ENCODE results near the gene NFIA. TPM values are rescaled to one million over a fixed set of nuclear protein-coding genes. Genes with fewer than 3 reads are reported as not detected.

The NFIA gene
- total RNA-seq, 2 experiments from 2014 or later: 4.2 to 5.7 TPM

- POLR2A ChIA-PET: no interaction called here
- peaks cover 2% of the 10 kb centered on the region for H3K36me3 Mint-ChIP-seq
- no peak overlapping the region for H3K4me3 Mint-ChIP-seq
- H3K27ac Mint-ChIP-seq: no peak overlapping the region
- ATAC-seq (ENCODE audit: low read depth): no peak
- H3K4me1 Mint-ChIP-seq: no peaks in the 10 kb centered on the region
- peaks cover 4% of the 10 kb centered on the region for H3K9me3 Mint-ChIP-seq
- DNase-seq: no peak
- no peaks in the 10 kb centered on the region for H3K27me3 Mint-ChIP-seq
Measured at GRCh38 chr1:61109910-61110309, 27.5 kb downstream of the NFIA start.

DNA sequence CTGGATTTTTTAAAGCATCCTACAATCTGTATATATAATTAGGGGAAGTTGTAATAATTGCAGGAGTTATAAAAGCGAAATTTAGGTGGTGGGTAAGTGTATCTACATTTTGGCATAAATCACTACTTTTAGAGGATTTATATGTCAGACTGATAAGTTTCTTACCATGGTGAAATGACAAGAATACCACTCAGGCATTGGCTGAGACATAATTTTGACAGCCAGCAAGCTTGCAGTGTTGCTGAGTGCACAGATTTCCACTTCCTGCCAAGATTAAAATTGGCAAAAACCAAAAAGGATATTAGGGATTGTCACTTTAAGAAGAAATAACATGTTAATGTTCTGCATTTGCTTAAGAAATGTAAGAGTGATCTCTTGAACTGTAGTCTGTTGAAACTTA, 28.2 kb downstream of the NFIA start:
- peaks cover 2% of the 10 kb centered on the region for H3K36me3 Mint-ChIP-seq
- no peak for DNase-seq
- no peak overlapping the region for H3K4me3 Mint-ChIP-seq
- H3K27ac Mint-ChIP-seq: no peak overlapping the region
- peaks cover 4% of the 10 kb centered on the region for H3K9me3 Mint-ChIP-seq
- no peaks in the 10 kb centered on the region for H3K4me1 Mint-ChIP-seq
- H3K27me3 Mint-ChIP-seq: no peaks in the 10 kb centered on the region
- no peak for ATAC-seq (ENCODE audit: low read depth)
- POLR2A ChIA-PET: no interaction called here

DNA sequence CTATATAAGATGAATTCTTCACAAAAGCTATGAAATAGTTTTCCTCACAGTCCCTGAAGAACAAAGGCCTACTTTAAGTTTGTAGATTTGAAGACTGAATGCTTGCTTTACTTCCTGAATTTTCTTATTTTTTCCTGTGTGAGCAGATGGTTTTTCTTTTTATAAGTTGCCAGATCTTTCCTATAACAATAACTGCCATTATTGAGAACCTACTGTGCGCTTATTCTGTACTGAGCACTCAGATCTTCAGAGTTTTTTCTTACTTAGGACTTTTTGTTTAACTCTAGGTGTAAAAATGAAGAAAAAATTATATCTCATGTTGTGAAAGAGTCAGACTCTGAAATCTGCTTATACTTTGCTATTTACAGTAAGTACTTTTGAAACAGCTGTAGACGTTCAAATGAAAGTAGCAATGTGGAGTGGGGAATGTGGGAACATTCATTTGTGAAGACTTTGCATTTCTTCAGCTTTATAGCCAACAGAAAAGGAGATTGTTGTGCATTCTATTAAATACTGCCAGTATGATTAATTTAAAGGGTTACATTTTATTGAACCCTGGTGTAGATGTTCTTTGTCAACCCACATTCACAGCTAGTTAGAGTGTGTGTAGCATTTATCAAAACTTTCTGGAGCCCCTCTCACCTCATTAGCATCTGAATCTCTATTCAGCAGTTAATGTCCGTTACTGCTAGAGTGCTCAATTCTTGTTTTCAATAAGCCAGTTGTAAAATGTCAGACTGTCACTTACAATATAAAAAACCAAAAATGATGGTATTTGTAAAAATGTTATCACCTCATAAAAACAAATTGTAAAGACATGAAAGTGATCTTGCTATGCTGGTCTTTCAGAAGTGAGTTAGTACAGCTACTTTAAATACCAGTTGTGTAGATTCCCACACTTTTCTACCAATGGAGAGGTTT, 29.0 kb downstream of the NFIA start:
- Mint-ChIP-seq H3K27me3 (peaks cover 2% of the 10 kb centered on the region), H3K36me3 (peaks cover 2% of the 10 kb centered on the region), H3K4me1 (no peaks in the 10 kb centered on the region), H3K9me3 (peaks cover 4% of the 10 kb centered on the region), H3K27ac (no peak overlapping the region), H3K4me3 (no peak overlapping the region)
- DNase-seq (no peak), ATAC-seq (ENCODE audit: low read depth) (no peak)
- POLR2A ChIA-PET: no interaction called here

DNA sequence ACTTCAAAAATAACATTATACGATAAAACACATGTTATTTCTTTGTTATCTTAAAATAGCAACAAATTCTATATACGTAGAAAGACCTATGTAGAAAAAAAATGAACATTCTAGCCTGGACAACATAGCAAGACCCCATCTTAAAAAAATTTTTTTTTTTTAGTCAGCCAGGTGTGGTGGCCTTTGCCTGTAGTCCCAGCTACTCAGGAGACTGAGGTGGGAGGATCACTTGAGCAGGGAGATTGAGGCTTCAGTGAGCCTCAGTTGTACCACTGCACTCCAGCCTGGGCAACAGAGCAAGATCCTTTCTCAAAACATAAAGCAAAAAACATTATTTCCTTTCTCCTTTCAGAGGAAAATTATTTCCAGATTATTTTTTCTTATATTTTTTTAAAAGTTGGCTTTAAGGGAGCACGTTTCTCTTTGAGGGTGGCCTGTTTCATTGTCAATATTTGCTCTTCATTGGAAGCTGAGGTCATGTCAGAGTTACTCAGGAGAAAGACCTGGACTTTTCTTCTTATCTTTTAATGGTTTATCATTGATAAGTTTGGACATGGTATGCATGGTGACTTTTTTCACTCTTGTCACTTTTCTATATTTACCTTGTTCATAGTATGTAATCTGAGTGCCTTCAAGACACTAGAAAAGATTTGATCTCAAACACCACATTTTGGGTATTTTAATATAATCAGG, 32.0 kb downstream of the NFIA start:
- no peak for ATAC-seq (ENCODE audit: low read depth)
- DNase-seq: no peak
- Mint-ChIP-seq H3K27me3 (peaks cover 2% of the 10 kb centered on the region), H3K4me1 (no peaks in the 10 kb centered on the region), H3K9me3 (peaks cover 4% of the 10 kb centered on the region), H3K36me3 (peaks cover 3% of the 10 kb centered on the region), H3K4me3 (no peak overlapping the region), H3K27ac (no peak overlapping the region)
- POLR2A ChIA-PET: no interaction called here

- Mint-ChIP-seq H3K4me1 (no peaks in the 10 kb centered on the region), H3K27me3 (peaks cover 2% of the 10 kb centered on the region), H3K4me3 (no peak overlapping the region), H3K27ac (no peak overlapping the region), H3K9me3 (peaks cover 4% of the 10 kb centered on the region), H3K36me3 (peaks cover 3% of the 10 kb centered on the region)
- POLR2A ChIA-PET: no interaction called here
- DNase-seq (no peak), ATAC-seq (ENCODE audit: low read depth) (no peak)
Measured at GRCh38 chr1:61115436-61115835, 33.1 kb downstream of the NFIA start.

GRCh38 chr1:61116421-61116820, 34.1 kb downstream of the NFIA start:
- DNase-seq (no peak), ATAC-seq (ENCODE audit: low read depth) (no peak)
- peaks cover 3% of the 10 kb centered on the region for H3K36me3 Mint-ChIP-seq
- POLR2A ChIA-PET: interaction anchor here (0.6 kb wide), 1 partner anchor 36 kb away, joined by 3 read pairs; no protein-coding TSS in a partner anchor
- no peaks in the 10 kb centered on the region for H3K4me1 Mint-ChIP-seq
- H3K27me3 Mint-ChIP-seq: peaks cover 2% of the 10 kb centered on the region
- H3K4me3 Mint-ChIP-seq: no peak overlapping the region
- H3K27ac Mint-ChIP-seq: no peak overlapping the region
- peaks cover 4% of the 10 kb centered on the region for H3K9me3 Mint-ChIP-seq

DNA sequence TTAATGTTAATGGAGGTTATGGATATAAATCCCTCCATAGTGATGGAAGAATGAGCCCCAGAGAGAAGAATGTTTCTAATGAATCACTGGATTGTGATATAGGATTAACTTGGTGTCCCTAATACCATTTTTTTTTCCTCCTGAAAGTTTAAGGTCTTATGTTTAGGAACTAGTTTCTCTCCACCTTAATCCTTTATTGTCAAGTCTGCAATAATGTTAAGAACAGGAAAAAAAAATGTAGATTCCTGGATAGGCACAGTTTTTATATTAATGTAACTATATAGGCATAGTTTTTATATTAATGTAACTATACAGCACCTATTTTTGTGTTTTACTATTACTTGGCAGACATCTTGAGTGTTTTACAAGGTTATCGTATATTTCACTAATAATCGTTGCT, 34.9 kb downstream of the NFIA start:
- no peak overlapping the region for H3K27ac Mint-ChIP-seq
- ATAC-seq (ENCODE audit: low read depth) (no peak), DNase-seq (no peak)
- H3K36me3 Mint-ChIP-seq: peaks cover 3% of the 10 kb centered on the region
- H3K9me3 Mint-ChIP-seq: peaks cover 4% of the 10 kb centered on the region
- POLR2A ChIA-PET: no interaction called here
- no peaks in the 10 kb centered on the region for H3K4me1 Mint-ChIP-seq
- H3K4me3 Mint-ChIP-seq: no peak overlapping the region
- peaks cover 2% of the 10 kb centered on the region for H3K27me3 Mint-ChIP-seq

DNA sequence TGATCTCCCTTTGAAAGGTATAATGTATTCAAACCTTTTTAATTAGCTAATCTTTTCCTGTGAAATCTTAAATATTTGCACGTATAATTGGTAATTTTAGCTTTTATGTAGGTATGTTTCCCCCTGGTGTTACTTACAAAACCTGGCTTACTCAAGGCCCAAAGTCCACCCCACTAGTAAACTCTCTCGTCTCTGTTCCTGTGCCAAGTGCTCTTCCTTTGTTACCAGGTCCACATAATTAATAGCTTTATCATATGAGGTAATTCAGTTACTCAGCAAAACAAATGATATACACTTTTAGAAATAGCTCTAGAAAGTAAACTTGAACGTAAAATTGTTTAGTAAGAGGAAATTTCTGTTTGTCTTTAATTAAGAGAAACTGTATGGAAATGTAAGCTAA, 36.7 kb downstream of the NFIA start:
- ATAC-seq (ENCODE audit: low read depth) (no peak), DNase-seq (no peak)
- POLR2A ChIA-PET: no interaction called here
- H3K9me3 Mint-ChIP-seq: no peaks in the 10 kb centered on the region
- peaks cover 2% of the 10 kb centered on the region for H3K27me3 Mint-ChIP-seq
- H3K36me3 Mint-ChIP-seq: peaks cover 1% of the 10 kb centered on the region
- H3K27ac Mint-ChIP-seq: no peak overlapping the region
- no peak overlapping the region for H3K4me3 Mint-ChIP-seq
- no peaks in the 10 kb centered on the region for H3K4me1 Mint-ChIP-seq

- no peaks in the 10 kb centered on the region for H3K4me1 Mint-ChIP-seq
- POLR2A ChIA-PET: no interaction called here
- DNase-seq (no peak), ATAC-seq (ENCODE audit: low read depth) (no peak)
- H3K27me3 Mint-ChIP-seq: peaks cover 2% of the 10 kb centered on the region
- H3K4me3 Mint-ChIP-seq: no peak overlapping the region
- peaks cover 1% of the 10 kb centered on the region for H3K36me3 Mint-ChIP-seq
- H3K27ac Mint-ChIP-seq: no peak overlapping the region
- no peaks in the 10 kb centered on the region for H3K9me3 Mint-ChIP-seq
Measured at GRCh38 chr1:61120246-61120840, 38.0 kb downstream of the NFIA start.

- peaks cover 1% of the 10 kb centered on the region for H3K36me3 Mint-ChIP-seq
- H3K9me3 Mint-ChIP-seq: no peaks in the 10 kb centered on the region
- ATAC-seq (ENCODE audit: low read depth): no peak
- no peak for DNase-seq
- H3K27me3 Mint-ChIP-seq: no peaks in the 10 kb centered on the region
- POLR2A ChIA-PET: no interaction called here
- H3K4me1 Mint-ChIP-seq: no peaks in the 10 kb centered on the region
- H3K27ac Mint-ChIP-seq: no peak overlapping the region
- H3K4me3 Mint-ChIP-seq: no peak overlapping the region
Measured at GRCh38 chr1:61120998-61121397, 38.6 kb downstream of the NFIA start.

DNA sequence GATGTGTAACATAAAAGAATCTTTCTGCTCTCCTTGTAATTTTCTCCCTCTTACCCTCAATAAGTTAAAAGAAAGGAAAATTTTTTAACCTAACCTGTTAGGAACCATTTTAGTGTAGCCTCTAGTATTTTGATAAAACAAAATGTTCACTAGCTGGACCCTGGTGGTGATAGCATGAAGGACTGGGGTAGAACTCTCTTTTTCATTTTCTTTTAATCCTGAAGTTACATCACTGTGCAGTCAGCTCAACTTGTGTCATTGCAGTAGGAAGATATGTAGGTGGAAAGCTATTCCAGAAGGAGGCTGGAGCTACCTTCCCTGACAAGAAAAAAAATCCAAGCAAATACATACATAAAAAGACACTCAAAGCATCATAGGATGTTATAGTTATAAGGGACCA, 39.3 kb downstream of the NFIA start:
- H3K4me1 Mint-ChIP-seq: no peaks in the 10 kb centered on the region
- POLR2A ChIA-PET: no interaction called here

GRCh38 chr1:61122389-61122788, 40.0 kb downstream of the NFIA start:
- ATAC-seq (ENCODE audit: low read depth) (no peak), DNase-seq (no peak)
- H3K4me1 Mint-ChIP-seq: no peaks in the 10 kb centered on the region
- no peaks in the 10 kb centered on the region for H3K27me3 Mint-ChIP-seq
- POLR2A ChIA-PET: no interaction called here
- no peaks in the 10 kb centered on the region for H3K9me3 Mint-ChIP-seq
- H3K27ac Mint-ChIP-seq: no peak overlapping the region
- no peak overlapping the region for H3K4me3 Mint-ChIP-seq
- H3K36me3 Mint-ChIP-seq: peaks cover 1% of the 10 kb centered on the region

More for the DNA sequence above, 39.3 kb downstream of the NFIA start:
- no peak for ATAC-seq (ENCODE audit: low read depth)
- Mint-ChIP-seq H3K27ac (no peak overlapping the region), H3K36me3 (peaks cover 1% of the 10 kb centered on the region), H3K27me3 (no peaks in the 10 kb centered on the region), H3K9me3 (no peaks in the 10 kb centered on the region), H3K4me3 (no peak overlapping the region)
- DNase-seq: no peak

- ATAC-seq (ENCODE audit: low read depth) (no peak), DNase-seq (no peak)
- Mint-ChIP-seq H3K27ac (no peak overlapping the region), H3K9me3 (no peaks in the 10 kb centered on the region), H3K4me3 (no peak overlapping the region), H3K4me1 (no peaks in the 10 kb centered on the region), H3K27me3 (no peaks in the 10 kb centered on the region), H3K36me3 (peaks cover 1% of the 10 kb centered on the region)
- POLR2A ChIA-PET: no interaction called here
Measured at GRCh38 chr1:61123326-61123725, 41.0 kb downstream of the NFIA start.

DNA sequence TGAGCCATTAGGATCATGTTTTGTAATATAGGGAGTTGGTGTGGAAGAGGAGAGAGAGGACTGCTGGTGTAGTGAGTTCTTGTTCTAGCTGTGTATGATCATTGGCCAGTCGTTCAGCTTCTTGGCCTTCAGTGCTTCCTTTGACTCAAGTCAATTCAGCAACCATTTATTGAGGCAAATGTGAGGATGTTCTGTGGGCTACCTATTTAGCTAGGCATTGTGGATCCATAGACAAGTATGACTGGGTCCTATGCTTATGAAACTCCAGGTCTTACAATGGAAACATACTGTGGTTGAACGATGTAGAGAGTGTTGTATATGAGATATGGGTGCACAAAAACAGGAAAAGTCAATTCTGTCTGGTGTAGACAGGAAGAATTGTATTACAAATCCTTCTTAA, 41.7 kb downstream of the NFIA start:
- no peak for ATAC-seq (ENCODE audit: low read depth)
- Mint-ChIP-seq H3K27ac (no peak overlapping the region), H3K9me3 (no peaks in the 10 kb centered on the region), H3K36me3 (peaks cover 3% of the 10 kb centered on the region), H3K27me3 (no peaks in the 10 kb centered on the region), H3K4me3 (no peak overlapping the region), H3K4me1 (no peaks in the 10 kb centered on the region)
- POLR2A ChIA-PET: no interaction called here
- DNase-seq: no peak
